Measurements from ENCODE around the gene PRKCQ.

Gene PRKCQ

GRCh38 chr10:6487920-6488319 lies 92.2 kb downstream of the PRKCQ start:
- no peak overlapping the region for H3K4me3 ChIP-seq (ENCODE audit: low read depth, low read length)
- TF ChIP-seq CTCF (IDR thresholded peaks at IDR 0.05; ENCODE audit: low read depth, low read length), result no peak

- H3K4me3 ChIP-seq (ENCODE audit: low read depth, low read length), result no peak overlapping the region
Measured at GRCh38 chr10:6486309-6486708, 93.8 kb downstream of the PRKCQ start.

GRCh38 chr10:6482737-6483357 lies 97.2 kb downstream of the PRKCQ start:
- TF ChIP-seq CTCF (IDR thresholded peaks at IDR 0.05; ENCODE audit: low read depth, low read length), result no peak
- H3K4me3 ChIP-seq (ENCODE audit: low read depth, low read length), result no peak overlapping the region

More at GRCh38 chr10:6486309-6486708, 93.8 kb downstream of the PRKCQ start:
- TF ChIP-seq CTCF (IDR thresholded peaks at IDR 0.05; ENCODE audit: low read depth, low read length), result no peak

- TF ChIP-seq CTCF (IDR thresholded peaks at IDR 0.05; ENCODE audit: low read depth, low read length), result no peak
- H3K4me3 ChIP-seq (ENCODE audit: low read depth, low read length), result no peak overlapping the region
Measured at GRCh38 chr10:6478722-6479121, 101.4 kb downstream of the PRKCQ start.

GRCh38 chr10:6476989-6477388 lies 103.1 kb downstream of the PRKCQ start:
- no peak for TF ChIP-seq CTCF (IDR thresholded peaks at IDR 0.05; ENCODE audit: low read depth, low read length)
- no peak overlapping the region for H3K4me3 ChIP-seq (ENCODE audit: low read depth, low read length)

- H3K4me3 ChIP-seq (ENCODE audit: low read depth, low read length), result no peak overlapping the region
- TF ChIP-seq CTCF (IDR thresholded peaks at IDR 0.05; ENCODE audit: low read depth, low read length), result no peak
Measured at GRCh38 chr10:6474871-6475270, 105.2 kb downstream of the PRKCQ start.

GRCh38 chr10:6473901-6474370 lies 106.1 kb downstream of the PRKCQ start:
- TF ChIP-seq CTCF (IDR thresholded peaks at IDR 0.05; ENCODE audit: low read depth, low read length), result no peak
- H3K4me3 ChIP-seq (ENCODE audit: low read depth, low read length), result peak overlapping the region; percentile 35
